CD14-positive monocyte (primary cell): ENCODE results near the gene PRSS22. TPM values are rescaled to one million over a fixed set of nuclear protein-coding genes. Genes with fewer than 3 reads are reported as not detected.

Source experiments
- DNase-seq, 3 donors: peaks; one replicate each; pipeline ENCODE4 v3.0.0-alpha.2; 2011 to 2022
- H2AFZ ChIP-seq: 2 replicates; pipeline ENCODE4 v1.6.0; 2012; ENCODE audit warnings: mild to moderate bottlenecking, low read depth, low read length, inconsistent platforms; ENCODE audit not compliant: insufficient read depth, poor library complexity, severe bottlenecking
- H3K27ac ChIP-seq, 2 donors: 1 replicate in 1 of 2; 2 replicates in 1 of 2; pipeline ENCODE4 v1.5.1; 2012 to 2013; ENCODE audit warnings: low read length in 2 of 2, control low read depth in 1 of 2, inconsistent platforms in 1 of 2, low read depth in 1 of 2, mild to moderate bottlenecking in 1 of 2
- H3K27me3 ChIP-seq, 2 donors: one replicate each; pipeline versions ENCODE4 v1.6.0 to v1.6.1; 2011 to 2013; ENCODE audit warnings: low read length in 2 of 2; ENCODE audit not compliant: control insufficient read depth in 2 of 2, insufficient read depth in 2 of 2
- H3K36me3 ChIP-seq, 2 donors: replicated peaks in 1 of 2; 1 replicate in 1 of 2; 2 replicates in 1 of 2; pipeline versions ENCODE4 v1.5.1 to v1.6.1; 2012 to 2013; ENCODE audit warnings: low read length in 2 of 2, control low read depth in 1 of 2, inconsistent platforms in 1 of 2, mild to moderate bottlenecking in 1 of 2; ENCODE audit not compliant: insufficient read depth in 2 of 2, control insufficient read depth in 1 of 2
- H3K4me1 ChIP-seq, 2 donors: 1 replicate in 1 of 2; 2 replicates in 1 of 2; pipeline versions ENCODE4 v1.5.1 to v1.6.1; 2012 to 2013; ENCODE audit warnings: low read length in 2 of 2, control low read depth in 1 of 2, inconsistent platforms in 1 of 2, mild to moderate bottlenecking in 1 of 2, moderate library complexity in 1 of 2; ENCODE audit not compliant: insufficient read depth in 2 of 2, control insufficient read depth in 1 of 2
- H3K4me2 ChIP-seq: replicated peaks from 2 replicates; pipeline ENCODE3; 2012; ENCODE audit warnings: low read length, moderate library complexity, mild to moderate bottlenecking; ENCODE audit not compliant: poor library complexity, severe bottlenecking; ENCODE audit errors: extremely low read depth
- H3K4me3 ChIP-seq, 3 experiments: fragments of 200-600 bp in 1 of 3; sonication (generic) in 1 of 3; replicated peaks in 1 of 3; 1 replicate in 2 of 3; 2 replicates in 1 of 3; pipeline ENCODE4 v1.5.1; 2011 to 2013; ENCODE audit warnings: low read length in 3 of 3, mild to moderate bottlenecking in 3 of 3, control low read depth in 2 of 3, low read depth in 2 of 3, inconsistent platforms in 1 of 3, moderate library complexity in 1 of 3
- H3K79me2 ChIP-seq: 2 replicates; pipeline ENCODE4 v1.6.0; 2012; ENCODE audit warnings: mild to moderate bottlenecking, control low read depth, inconsistent platforms, low read length, moderate library complexity; ENCODE audit not compliant: insufficient read depth
- H3K9ac ChIP-seq: 2 replicates; pipeline ENCODE4 v1.6.0; 2017; ENCODE audit warnings: low read length, mild to moderate bottlenecking; ENCODE audit not compliant: insufficient read depth, poor library complexity, severe bottlenecking
- H3K9me3 ChIP-seq, 2 donors: replicated peaks in 1 of 2; 1 replicate in 1 of 2; 2 replicates in 1 of 2; pipeline versions ENCODE4 v1.5.1 to v1.6.1; 2012 to 2013; ENCODE audit warnings: low read length in 2 of 2, control low read depth in 1 of 2; ENCODE audit not compliant: control insufficient read depth in 1 of 2, insufficient read depth in 1 of 2
- H4K20me1 ChIP-seq: 2 replicates; pipeline ENCODE4 v1.6.0; 2012; ENCODE audit warnings: mild to moderate bottlenecking, low read length, control low read depth, moderate library complexity; ENCODE audit not compliant: insufficient read depth
- H3K27ac Mint-ChIP-seq, 7 donors: one replicate each; pipeline ENCODE4 v1.8.0; 2020; ENCODE audit warnings: mild to moderate bottlenecking in 7 of 7, mixed read lengths in 7 of 7, moderate library complexity in 6 of 7, inconsistent platforms in 2 of 7
- H3K27me3 Mint-ChIP-seq, 3 donors: one replicate each; pipeline ENCODE4 v1.8.0; 2021 to 2022; ENCODE audit warnings: low read depth in 3 of 3, mild to moderate bottlenecking in 3 of 3, mixed read lengths in 3 of 3, moderate library complexity in 3 of 3, inconsistent platforms in 1 of 3
- H3K36me3 Mint-ChIP-seq, 2 donors: one replicate each; pipeline ENCODE4 v1.8.0; 2020; ENCODE audit warnings: mixed read lengths in 2 of 2, inconsistent platforms in 1 of 2, mild to moderate bottlenecking in 1 of 2
- H3K4me1 Mint-ChIP-seq: one replicate; pipeline ENCODE4 v1.8.0; 2020; ENCODE audit warnings: mild to moderate bottlenecking, mixed read lengths
- H3K4me3 Mint-ChIP-seq, 2 donors: one replicate each; pipeline ENCODE4 v1.8.0; 2020; ENCODE audit warnings: mild to moderate bottlenecking in 2 of 2, mixed read lengths in 2 of 2, moderate library complexity in 1 of 2
- H3K9me3 Mint-ChIP-seq, 7 donors: one replicate each; pipeline ENCODE4 v1.8.0; 2020 to 2022; ENCODE audit warnings: mixed read lengths in 7 of 7, mild to moderate bottlenecking in 6 of 7, moderate library complexity in 6 of 7, inconsistent platforms in 2 of 7
- WGBS: methylation state at CpG from one replicate; pipeline ENCODE4 v1.1.5; 2013; ENCODE audit warnings: missing lambda C conversion rate; ENCODE audit not compliant: insufficient coverage; 5-methylcytosine and 5-hydroxymethylcytosine counted together
- intact Hi-C, 2 donors: fragments of 100-400 bp; cut with micrococcal nuclease; formaldehyde crosslinking; loops; one replicate each; pipeline versions ENCODE4 v1.15.0 to v1.15.1; 2023
- polyA plus RNA-seq, 3 donors: library from polyadenylated mRNA; depleted of rRNA in 1 of 3; unstranded in 2 of 3; stranded (reverse) in 1 of 3; fragments of 300-500 nt in 2 of 3; fragments of >200 nt in 1 of 3; fragmentation: Illumina TruSeq in 2 of 3; gene quantifications; 1 replicate in 2 of 3; 2 replicates in 1 of 3; pipeline ENCODE4 v1.2.3, GENCODE V29; 2012 to 2021
- TF ChIP-seq, protein P1 (sequence below): fragments of 200-600 bp; IDR thresholded peaks from one replicate; pipeline ENCODE4 v1.8.0; 2022; ENCODE audit warnings: antibody characterized with exemption, mild to moderate bottlenecking

PRSS22 gene
- polyA plus RNA-seq, 3 donors: not detected

DNA sequence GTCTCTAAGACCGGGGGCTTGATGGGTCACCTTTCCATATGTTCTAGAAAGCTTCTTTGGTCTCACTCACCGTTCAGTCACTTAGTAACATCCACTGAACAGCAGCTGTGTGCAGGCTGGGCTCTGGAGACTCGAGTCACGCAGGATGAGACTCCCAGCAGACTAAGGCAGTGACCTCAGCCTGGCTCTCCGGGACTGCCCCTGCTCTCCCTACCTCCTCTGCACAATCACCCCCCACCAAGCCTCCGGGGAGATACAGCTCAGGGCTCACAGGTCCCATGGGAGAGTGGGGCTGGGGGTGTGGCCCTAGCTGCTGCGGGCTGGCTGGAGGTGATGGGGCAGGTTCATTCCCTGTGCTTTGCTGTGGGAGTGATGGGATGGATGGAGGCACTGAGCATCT is 39.1 kb upstream of the PRSS22 start:
- TF ChIP-seq, protein P1, sequence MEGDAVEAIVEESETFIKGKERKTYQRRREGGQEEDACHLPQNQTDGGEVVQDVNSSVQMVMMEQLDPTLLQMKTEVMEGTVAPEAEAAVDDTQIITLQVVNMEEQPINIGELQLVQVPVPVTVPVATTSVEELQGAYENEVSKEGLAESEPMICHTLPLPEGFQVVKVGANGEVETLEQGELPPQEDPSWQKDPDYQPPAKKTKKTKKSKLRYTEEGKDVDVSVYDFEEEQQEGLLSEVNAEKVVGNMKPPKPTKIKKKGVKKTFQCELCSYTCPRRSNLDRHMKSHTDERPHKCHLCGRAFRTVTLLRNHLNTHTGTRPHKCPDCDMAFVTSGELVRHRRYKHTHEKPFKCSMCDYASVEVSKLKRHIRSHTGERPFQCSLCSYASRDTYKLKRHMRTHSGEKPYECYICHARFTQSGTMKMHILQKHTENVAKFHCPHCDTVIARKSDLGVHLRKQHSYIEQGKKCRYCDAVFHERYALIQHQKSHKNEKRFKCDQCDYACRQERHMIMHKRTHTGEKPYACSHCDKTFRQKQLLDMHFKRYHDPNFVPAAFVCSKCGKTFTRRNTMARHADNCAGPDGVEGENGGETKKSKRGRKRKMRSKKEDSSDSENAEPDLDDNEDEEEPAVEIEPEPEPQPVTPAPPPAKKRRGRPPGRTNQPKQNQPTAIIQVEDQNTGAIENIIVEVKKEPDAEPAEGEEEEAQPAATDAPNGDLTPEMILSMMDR: no peak
- H3K4me2 ChIP-seq: no peak overlapping the region
- Mint-ChIP-seq H3K9me3 (no peaks in the 10 kb centered on the region), H3K27ac (no peak overlapping the region), H3K36me3 (peaks cover 5% of the 10 kb centered on the region in 2 donors), H3K27me3 (peaks cover 0 to 2% (median 0%) of the 10 kb centered on the region in 3 donors), H3K4me1 (no peaks in the 10 kb centered on the region), H3K4me3 (no peak overlapping the region)
- H3K27me3 ChIP-seq: no peaks in the 10 kb centered on the region
- no peak overlapping the region for H3K4me3 ChIP-seq
- no peak overlapping the region for H3K9ac ChIP-seq
- H3K9me3 ChIP-seq: no peaks in the 10 kb centered on the region
- intact Hi-C loops: no loop called here
- no peak for DNase-seq
- H3K4me1 ChIP-seq: no peaks in the 10 kb centered on the region
- peaks cover 9 to 10% of the 10 kb centered on the region in 2 donors for H3K36me3 ChIP-seq
- no peak overlapping the region for H3K27ac ChIP-seq
- H3K79me2 ChIP-seq: no peaks in the 10 kb centered on the region
- H4K20me1 ChIP-seq: no peaks in the 10 kb centered on the region
- H2AFZ ChIP-seq: no peak overlapping the region
- WGBS: 93% methylated on average over 4 of the region's 7 CpGs

DNA sequence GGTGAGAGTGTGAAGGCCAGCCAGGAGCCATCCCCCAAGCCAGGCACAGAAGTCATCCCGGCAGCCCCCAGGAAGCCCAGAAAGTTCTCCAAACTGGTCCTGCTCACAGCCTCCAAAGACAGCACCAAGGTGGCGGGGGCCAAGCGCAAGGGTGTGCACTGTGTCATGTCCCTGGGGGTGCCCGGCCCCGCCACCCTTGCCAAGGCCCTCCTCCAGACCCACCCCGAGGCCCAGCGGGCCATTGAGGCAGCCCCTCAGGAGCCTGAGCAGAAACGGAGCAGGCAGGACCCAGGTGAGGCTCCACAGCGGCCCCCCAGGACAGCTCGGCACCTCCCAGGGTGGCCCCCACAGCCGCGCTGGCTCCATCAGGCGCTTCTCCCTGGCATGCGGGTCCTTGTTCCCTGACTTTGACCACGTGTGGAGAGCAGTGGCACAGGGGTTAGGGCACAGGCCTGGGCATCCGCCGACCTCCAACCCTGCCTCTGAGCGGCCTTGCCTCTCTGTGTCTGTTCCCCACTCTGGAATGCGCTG is 38.6 kb upstream of the PRSS22 start:
- H3K27me3 Mint-ChIP-seq: peaks cover 0 to 2% (median 0%) of the 10 kb centered on the region in 3 donors
- peaks cover 9 to 10% of the 10 kb centered on the region in 2 donors for H3K36me3 ChIP-seq
- 97% methylated on average over 19 of the region's 19 CpGs for WGBS

More for the DNA sequence above, 38.6 kb upstream of the PRSS22 start:
- DNase-seq: no peak
- H3K9me3 ChIP-seq: no peaks in the 10 kb centered on the region
- H3K4me1 ChIP-seq: no peaks in the 10 kb centered on the region
- H3K27ac Mint-ChIP-seq: no peak overlapping the region
- peaks cover 5% of the 10 kb centered on the region in 2 donors for H3K36me3 Mint-ChIP-seq
- H3K4me2 ChIP-seq: no peak overlapping the region
- no peak overlapping the region for H3K27ac ChIP-seq
- no peak overlapping the region for H2AFZ ChIP-seq
- H3K27me3 ChIP-seq: no peaks in the 10 kb centered on the region
- H3K9me3 Mint-ChIP-seq: no peaks in the 10 kb centered on the region
- H3K4me3 ChIP-seq: no peak overlapping the region
- intact Hi-C loops: no loop called here
- no peaks in the 10 kb centered on the region for H4K20me1 ChIP-seq
- TF ChIP-seq, protein P1: no peak
- H3K4me1 Mint-ChIP-seq: no peaks in the 10 kb centered on the region
- H3K79me2 ChIP-seq: no peaks in the 10 kb centered on the region
- H3K4me3 Mint-ChIP-seq: no peak overlapping the region
- H3K9ac ChIP-seq: no peak overlapping the region
